NT2/D1 (cell line): ENCODE measurements around the gene NOX5.

Experiments used
- SUZ12 ChIP-seq: IDR thresholded peaks from 2 replicates; pipeline ENCODE4 v1.6.1; 2011; ENCODE audit not compliant: insufficient read length, insufficient read depth; ENCODE audit errors: extremely low read depth
- YY1 ChIP-seq: IDR thresholded peaks from 2 replicates; pipeline ENCODE4 v1.6.1; 2011; ENCODE audit not compliant: insufficient read length, insufficient read depth
- ZNF274 ChIP-seq: IDR thresholded peaks from 2 replicates; pipeline ENCODE4 v1.6.1; 2011; ENCODE audit warnings: mild to moderate bottlenecking, low read depth, low read length

- no peak for TF ChIP-seq YY1
- no peak for TF ChIP-seq SUZ12
- no peak for TF ChIP-seq ZNF274
Observed at GRCh38 chr15:68989541-68990230, 24.8 kb upstream of the NOX5 start.
